Ishikawa (cell line): ENCODE results near the gene CACNA1C.

ENCODE experiments used
- CEBPB ChIP-seq: IDR thresholded peaks from 2 replicates; pipeline ENCODE4 v1.6.1; 2012
- EP300 ChIP-seq: IDR thresholded peaks from 2 replicates; pipeline ENCODE4 v1.6.1; 2012; ENCODE audit warnings: borderline replicate concordance
- MAX ChIP-seq: IDR thresholded peaks from 2 replicates; pipeline ENCODE4 v1.6.1; 2012
- RAD21 ChIP-seq: IDR thresholded peaks from 2 replicates; pipeline ENCODE4 v1.6.1; 2012; ENCODE audit warnings: low read depth
- TAF1 ChIP-seq: IDR thresholded peaks from 2 replicates; pipeline ENCODE4 v1.6.1; 2012; ENCODE audit warnings: low read depth, mild to moderate bottlenecking
- TCF12 ChIP-seq: IDR thresholded peaks from 2 replicates; pipeline ENCODE4 v1.6.1; 2012; ENCODE audit warnings: low read depth
- TEAD4 ChIP-seq: IDR thresholded peaks from 2 replicates; pipeline ENCODE4 v1.6.1; 2012

DNA sequence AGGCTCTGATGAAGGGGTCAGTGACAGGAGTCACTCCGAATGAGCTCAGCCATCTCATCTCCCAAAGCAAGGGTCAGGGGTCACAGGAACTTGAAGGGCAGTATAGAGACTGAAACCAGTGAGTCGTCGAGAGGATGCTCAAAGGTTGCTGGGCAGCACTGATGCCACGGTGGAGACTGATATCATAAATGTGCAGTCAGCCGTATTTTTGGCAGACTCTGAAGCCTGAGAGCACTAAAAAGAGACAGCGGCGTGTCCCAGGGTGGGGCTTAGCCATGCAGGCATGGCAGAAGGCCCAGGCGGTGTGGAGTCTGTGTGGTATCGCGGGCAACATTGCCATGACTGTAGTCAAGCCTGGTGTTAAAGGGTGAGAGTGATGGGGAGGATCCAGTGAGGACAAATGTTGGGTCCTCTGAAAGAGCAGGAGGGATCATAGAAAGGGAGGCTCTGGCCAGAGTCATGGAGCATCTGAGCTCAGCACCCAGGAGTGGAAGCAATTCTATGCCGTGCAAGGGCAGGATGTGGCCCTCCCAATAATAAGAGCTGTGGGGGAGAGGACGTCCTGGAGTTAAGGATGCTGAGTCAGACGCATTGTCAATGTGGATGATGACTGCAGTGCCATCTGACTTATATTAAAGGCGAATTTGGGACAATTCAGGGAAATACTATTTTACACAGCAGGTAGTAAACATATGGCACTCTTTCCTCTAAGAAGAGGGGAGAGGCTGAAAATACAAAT is 500.8 kb downstream of the CACNA1C start:
- TF ChIP-seq RAD21, result no peak
- no peak for TF ChIP-seq TAF1
- TF ChIP-seq CEBPB, result no peak
- no peak for TF ChIP-seq TCF12
- TF ChIP-seq EP300, result no peak
- no peak for TF ChIP-seq TEAD4
- no peak for TF ChIP-seq MAX
